ENCODE results near the gene PAOX.

PAOX gene

DNA sequence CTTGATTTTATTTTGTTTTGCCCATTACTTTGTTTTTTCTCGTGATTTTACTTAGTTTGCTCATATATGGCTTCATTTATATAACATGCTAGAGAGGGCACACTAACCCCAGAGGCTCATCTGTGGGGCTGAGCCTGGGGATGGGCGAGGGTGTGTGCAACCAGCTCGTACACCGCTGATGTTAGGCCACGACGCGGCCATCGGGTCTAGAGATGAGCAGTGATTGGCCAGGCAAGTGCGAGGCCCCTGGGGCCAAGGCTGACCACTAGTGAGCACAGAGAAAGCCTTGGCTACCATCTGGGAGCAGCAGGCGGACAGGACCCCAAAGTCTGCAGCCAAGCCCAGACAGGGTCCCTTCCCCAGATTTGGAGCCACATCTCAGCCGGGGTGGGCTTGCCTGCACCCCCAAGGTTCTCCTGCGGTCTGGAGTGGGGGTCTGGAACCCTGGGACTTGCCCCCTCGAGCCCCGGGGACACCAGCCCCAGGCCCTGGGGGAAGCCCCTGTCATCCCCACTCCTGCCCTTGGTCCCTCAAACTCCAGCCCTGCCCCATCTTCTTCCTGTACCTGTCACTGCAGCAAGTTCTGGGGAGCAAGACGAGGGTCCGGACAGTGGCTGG is 25.0 kb upstream of the PAOX start:
- no peaks in the 10 kb centered on the region for H3K9me3 Mint-ChIP-seq
- ATAC-seq (replicated peaks) (no peak), DNase-seq (no peak)
- H3K4me1 Mint-ChIP-seq (ENCODE audit: low read depth in 2 of 2) = peaks cover 0 to 6% of the 10 kb centered on the region in 2 donors
- no peak overlapping the region for H3K4me3 Mint-ChIP-seq
- H3K27ac Mint-ChIP-seq = no peak overlapping the region
- H3K27me3 Mint-ChIP-seq = peaks cover 4 to 14% of the 10 kb centered on the region in 2 donors
- no peaks in the 10 kb centered on the region for H3K36me3 Mint-ChIP-seq (ENCODE audit: insufficient read depth)

GRCh38 chr10:133354672-133355240 is 24.3 kb upstream of the PAOX start:
- ATAC-seq (replicated peaks) (no peak), DNase-seq (no peak)
- Mint-ChIP-seq H3K4me3 (no peak overlapping the region), H3K27me3 (peaks cover 0 to 8% of the 10 kb centered on the region in 2 donors), H3K27ac (no peak overlapping the region), H3K36me3 (ENCODE audit: insufficient read depth) (no peaks in the 10 kb centered on the region), H3K9me3 (no peaks in the 10 kb centered on the region), H3K4me1 (ENCODE audit: low read depth in 2 of 2) (peaks cover 0 to 3% of the 10 kb centered on the region in 2 donors)

DNA sequence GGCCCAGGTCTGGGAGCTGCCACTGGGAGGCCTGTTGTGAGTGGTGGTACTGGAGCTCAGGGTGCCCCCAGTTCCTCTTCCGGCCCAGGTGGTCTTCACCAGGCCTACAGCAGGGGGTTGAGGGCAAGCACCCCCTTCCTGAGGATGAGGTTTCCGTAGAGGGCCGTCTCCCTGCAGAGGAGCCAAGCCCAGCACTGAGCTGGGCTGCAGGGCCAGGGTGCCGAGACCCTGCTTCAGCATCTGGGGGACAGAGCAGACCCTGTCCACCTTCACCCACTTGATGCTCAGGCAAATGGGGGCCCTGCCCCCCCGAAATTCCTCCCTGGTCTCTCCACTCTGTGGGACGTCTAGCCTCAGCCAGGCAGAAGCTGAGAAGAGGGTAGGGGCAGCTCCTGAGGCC is 23.8 kb upstream of the PAOX start:
- H3K27ac Mint-ChIP-seq = peak overlapping the region in 1 of 2 donors; percentile 38
- H3K27me3 Mint-ChIP-seq = peaks cover 0 to 3% of the 10 kb centered on the region in 2 donors
- H3K36me3 Mint-ChIP-seq (ENCODE audit: insufficient read depth) = no peaks in the 10 kb centered on the region
- peaks cover 0 to 6% of the 10 kb centered on the region in 2 donors for H3K4me1 Mint-ChIP-seq (ENCODE audit: low read depth in 2 of 2)
- H3K9me3 Mint-ChIP-seq = no peaks in the 10 kb centered on the region
- DNase-seq (no peak), ATAC-seq (replicated peaks) (no peak)
- H3K4me3 Mint-ChIP-seq = no peak overlapping the region

DNA sequence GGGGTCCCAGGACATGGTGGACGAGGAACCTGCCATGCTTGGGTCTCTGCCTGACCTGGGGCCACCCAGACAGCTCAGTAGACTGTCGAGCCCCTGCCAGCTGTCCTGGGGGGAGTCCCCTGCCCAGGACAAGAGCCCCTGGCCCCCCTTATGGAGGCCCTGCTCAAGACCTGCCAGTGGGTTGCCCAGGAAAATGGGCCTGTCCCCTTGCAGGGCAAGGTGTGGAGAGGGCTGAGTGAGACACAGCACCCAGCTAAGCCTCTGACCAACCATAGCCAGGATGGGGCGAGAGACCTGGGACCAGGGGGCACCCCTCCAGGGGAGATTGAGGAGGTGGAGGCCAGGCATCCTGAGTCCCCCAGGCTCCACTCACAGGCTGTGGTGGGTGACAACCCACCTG is 23.1 kb upstream of the PAOX start:
- Mint-ChIP-seq H3K27ac (peak overlapping the region in 1 of 2 donors; percentile 38), H3K4me3 (peak overlapping the region; percentile 66 to 71), H3K4me1 (ENCODE audit: low read depth in 2 of 2) (peaks cover 0 to 6% of the 10 kb centered on the region in 2 donors), H3K9me3 (no peaks in the 10 kb centered on the region), H3K27me3 (no peaks in the 10 kb centered on the region), H3K36me3 (ENCODE audit: insufficient read depth) (no peaks in the 10 kb centered on the region)
- ATAC-seq (replicated peaks) (no peak), DNase-seq (no peak)

- DNase-seq (no peak), ATAC-seq (replicated peaks) (no peak)
- Mint-ChIP-seq H3K36me3 (ENCODE audit: insufficient read depth) (no peaks in the 10 kb centered on the region), H3K4me1 (ENCODE audit: low read depth in 2 of 2) (peaks cover 4 to 12% of the 10 kb centered on the region in 2 donors), H3K9me3 (no peaks in the 10 kb centered on the region), H3K27me3 (no peaks in the 10 kb centered on the region), H3K4me3 (peak overlapping the region; percentile 69 to 71), H3K27ac (no peak overlapping the region)
These were observed 22.3 kb upstream of the PAOX start for GRCh38 chr10:133356549-133357284.

- Mint-ChIP-seq H3K27ac (no peak within 1 kb of the TSS), H3K27me3 (no peaks in the 10 kb centered on the region), H3K4me1 (ENCODE audit: low read depth in 2 of 2) (peaks cover 7 to 16% of the 10 kb centered on the region in 2 donors), H3K9me3 (no peaks in the 10 kb centered on the region), H3K4me3 (peak within 1 kb of the TSS; percentile 69 to 71), H3K36me3 (ENCODE audit: insufficient read depth) (no peaks in the 10 kb centered on the region)
- ATAC-seq (replicated peaks) = peak; percentile 92
- DNase-seq = peak; percentile 63 to 65 (median 65)
These were observed 21.5 kb upstream of the PAOX start, which contains the start of gene FUOM for GRCh38 chr10:133357285-133358161. Gene FUOM, minus strand, starts transcription at chr10:133358019. Its CDS starts 12 bp downstream, at chr10:133358007.

- Mint-ChIP-seq H3K4me3 (peak overlapping the region; percentile 45 to 69), H3K36me3 (ENCODE audit: insufficient read depth) (no peaks in the 10 kb centered on the region), H3K27me3 (no peaks in the 10 kb centered on the region), H3K4me1 (ENCODE audit: low read depth in 2 of 2) (peaks cover 7 to 16% of the 10 kb centered on the region in 2 donors), H3K27ac (no peak overlapping the region), H3K9me3 (no peaks in the 10 kb centered on the region)
- DNase-seq = no peak
- ATAC-seq (replicated peaks) = no peak
These were observed 20.7 kb upstream of the PAOX start for GRCh38 chr10:133358162-133358924.

DNA sequence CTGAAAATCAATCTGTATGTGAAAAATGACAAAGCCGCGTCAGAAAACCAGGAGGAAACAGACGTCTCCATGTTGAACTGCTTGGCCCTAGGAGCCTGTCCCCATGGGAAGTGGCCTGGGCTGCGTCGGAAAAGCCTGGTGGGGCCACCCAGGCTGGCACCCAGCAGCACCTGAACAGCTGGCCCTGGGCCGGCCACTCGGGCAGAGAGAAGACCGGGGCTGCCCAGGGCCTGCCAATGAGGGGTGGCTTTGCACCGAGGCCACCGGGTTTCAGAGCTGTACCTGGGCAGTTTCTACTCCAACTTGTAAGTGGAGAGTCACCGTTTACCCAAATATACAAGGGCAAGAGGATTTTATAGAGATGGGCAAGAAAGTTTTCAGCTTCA is 20.1 kb upstream of the PAOX start:
- ATAC-seq (replicated peaks) (no peak), DNase-seq (no peak)
- H3K9me3 Mint-ChIP-seq = no peaks in the 10 kb centered on the region
- no peaks in the 10 kb centered on the region for H3K27me3 Mint-ChIP-seq
- H3K4me3 Mint-ChIP-seq = peak overlapping the region in 1 of 2 donors; percentile 45
- peaks cover 7 to 16% of the 10 kb centered on the region in 2 donors for H3K4me1 Mint-ChIP-seq (ENCODE audit: low read depth in 2 of 2)
- no peaks in the 10 kb centered on the region for H3K36me3 Mint-ChIP-seq (ENCODE audit: insufficient read depth)
- H3K27ac Mint-ChIP-seq = no peak overlapping the region

- ATAC-seq (replicated peaks) = no peak
- DNase-seq = peak in 1 of 3 experiments; percentile 27
- no peak overlapping the region for H3K27ac Mint-ChIP-seq
These were observed 19.5 kb upstream of the PAOX start for GRCh38 chr10:133359554-133359971.

GRCh38 chr10:133359972-133360610 is 19.0 kb upstream of the PAOX start:
- Mint-ChIP-seq H3K36me3 (ENCODE audit: insufficient read depth) (no peaks in the 10 kb centered on the region), H3K4me1 (ENCODE audit: low read depth in 2 of 2) (peaks cover 7 to 16% of the 10 kb centered on the region in 2 donors), H3K9me3 (no peaks in the 10 kb centered on the region), H3K27ac (peak overlapping the region in 1 of 2 donors; percentile 49), H3K4me3 (no peak overlapping the region), H3K27me3 (no peaks in the 10 kb centered on the region)
- ATAC-seq (replicated peaks) (no peak), DNase-seq (no peak)

More at GRCh38 chr10:133359554-133359971, 19.5 kb upstream of the PAOX start:
- Mint-ChIP-seq H3K27me3 (no peaks in the 10 kb centered on the region), H3K36me3 (ENCODE audit: insufficient read depth) (no peaks in the 10 kb centered on the region), H3K4me1 (ENCODE audit: low read depth in 2 of 2) (peaks cover 7 to 16% of the 10 kb centered on the region in 2 donors), H3K9me3 (no peaks in the 10 kb centered on the region), H3K4me3 (no peak overlapping the region)

- no peaks in the 10 kb centered on the region for H3K9me3 Mint-ChIP-seq
- peaks cover 3% of the 10 kb centered on the region for H3K36me3 Mint-ChIP-seq (ENCODE audit: insufficient read depth)
- DNase-seq (no peak), ATAC-seq (replicated peaks) (no peak)
- peak overlapping the region; percentile 61 to 88 for H3K27ac Mint-ChIP-seq
- peaks cover 7 to 13% of the 10 kb centered on the region in 2 donors for H3K4me1 Mint-ChIP-seq (ENCODE audit: low read depth in 2 of 2)
- no peaks in the 10 kb centered on the region for H3K27me3 Mint-ChIP-seq
- H3K4me3 Mint-ChIP-seq = peak overlapping the region; percentile 27 to 52
These were observed 17.8 kb upstream of the PAOX start for GRCh38 chr10:133361227-133361626.

DNA sequence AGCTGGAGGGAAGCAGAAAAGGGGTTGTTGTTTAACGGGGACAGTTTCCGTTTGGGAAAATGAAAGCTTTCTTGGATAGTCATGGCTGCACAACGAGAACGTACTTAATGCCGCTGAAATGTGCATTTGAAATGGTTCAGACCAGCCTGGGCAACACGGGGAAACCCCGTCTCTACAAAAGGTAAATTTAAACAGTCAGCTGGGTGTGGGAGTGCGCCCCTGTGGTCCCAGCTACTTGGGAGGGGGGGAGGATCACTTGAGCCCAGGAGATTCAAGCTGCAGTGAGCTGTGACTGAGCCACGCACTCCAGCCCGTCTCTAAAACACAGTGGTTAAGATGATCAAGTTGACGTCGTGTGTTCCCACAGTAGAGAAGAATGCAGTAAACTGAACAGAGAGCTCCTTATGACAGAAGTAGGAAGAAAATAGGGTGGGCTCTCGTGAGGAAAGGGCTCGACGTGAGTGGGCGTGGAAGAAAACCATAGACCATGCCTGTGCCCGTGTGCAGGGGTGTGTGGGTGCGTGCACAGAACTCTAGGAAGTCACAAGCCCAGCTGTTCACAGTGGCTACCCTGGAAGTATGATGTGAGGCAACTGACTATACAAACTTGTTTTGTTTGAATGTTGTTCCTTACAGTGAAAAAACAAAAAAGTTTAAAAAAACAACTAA is 17.2 kb upstream of the PAOX start:
- Mint-ChIP-seq H3K9me3 (no peaks in the 10 kb centered on the region), H3K4me3 (peak overlapping the region; percentile 27 to 52), H3K27me3 (no peaks in the 10 kb centered on the region), H3K4me1 (ENCODE audit: low read depth in 2 of 2) (peaks cover 7 to 13% of the 10 kb centered on the region in 2 donors), H3K36me3 (ENCODE audit: insufficient read depth) (peaks cover 5% of the 10 kb centered on the region), H3K27ac (peak overlapping the region; percentile 61 to 88)
- ATAC-seq (replicated peaks) (no peak), DNase-seq (no peak)

All from effector memory CD8-positive, alpha-beta T cell (primary cell).